Loucy (cell line): ENCODE measurements around the gene MOCS1.

Experiments
- H2AFZ ChIP-seq: fragments of 200-600 bp; sonication (generic); 2 replicates; pipeline ENCODE4 v1.6.0; 2016; ENCODE audit warnings: antibody characterized with exemption, mild to moderate bottlenecking, low read length, moderate library complexity
- H3F3A ChIP-seq: fragments of 200-600 bp; 2 replicates; pipeline ENCODE4 v1.6.0; 2016; ENCODE audit warnings: antibody characterized with exemption, low read depth, mild to moderate bottlenecking
- H3K27me3 ChIP-seq: fragments of 200-600 bp; sonication (generic); 2 replicates; pipeline ENCODE4 v1.6.1; 2014; ENCODE audit warnings: low read length, mild to moderate bottlenecking; ENCODE audit not compliant: insufficient read depth, poor library complexity, severe bottlenecking
- H3K36me3 ChIP-seq: fragments of 200-600 bp; sonication (generic); 2 replicates; pipeline ENCODE4 v1.6.1; 2016; ENCODE audit warnings: low read length; ENCODE audit not compliant: insufficient read depth
- H3K4me1 ChIP-seq: fragments of 200-600 bp; sonication (generic); 2 replicates; pipeline ENCODE4 v1.5.1; 2014; ENCODE audit warnings: low read length, mild to moderate bottlenecking; ENCODE audit not compliant: insufficient read depth, poor library complexity, severe bottlenecking
- H3K4me2 ChIP-seq: fragments of 200-600 bp; sonication (generic); 2 replicates; pipeline ENCODE4 v1.6.0; 2014; ENCODE audit warnings: antibody characterized with exemption, low read length, low read depth, mild to moderate bottlenecking; ENCODE audit not compliant: poor library complexity, severe bottlenecking
- H3K4me3 ChIP-seq: fragments of 200-600 bp; sonication (generic); 2 replicates; pipeline ENCODE4 v1.5.1; 2014; ENCODE audit warnings: low read length, mild to moderate bottlenecking, mixed read lengths; ENCODE audit not compliant: poor library complexity, severe bottlenecking
- H3K79me2 ChIP-seq: fragments of 200-600 bp; sonication (generic); 2 replicates; pipeline ENCODE4 v1.6.1; 2014; ENCODE audit warnings: low read length; ENCODE audit not compliant: insufficient read depth
- H3K9ac ChIP-seq: fragments of 200-600 bp; sonication (generic); 2 replicates; pipeline ENCODE4 v1.6.0; 2014; ENCODE audit warnings: mild to moderate bottlenecking, low read depth, low read length, moderate library complexity; ENCODE audit not compliant: poor library complexity, severe bottlenecking
- H3K9me2 ChIP-seq: fragments of 200-600 bp; sonication (generic); replicated peaks from 2 replicates; pipeline ENCODE4 v1.6.1; 2016; ENCODE audit warnings: low read depth, low read length, mixed read lengths
- H3K9me3 ChIP-seq: fragments of 200-600 bp; sonication (generic); 2 replicates; pipeline ENCODE4 v1.6.1; 2014; ENCODE audit warnings: mild to moderate bottlenecking, antibody characterized with exemption, low read length, low read depth; ENCODE audit not compliant: insufficient read depth
- H4K20me1 ChIP-seq: fragments of 200-600 bp; sonication (generic); 2 replicates; pipeline ENCODE4 v1.6.0; 2014; ENCODE audit warnings: antibody characterized with exemption, low read length, mild to moderate bottlenecking; ENCODE audit not compliant: insufficient read depth, poor library complexity, severe bottlenecking
- EZH2phosphoT487 ChIP-seq: fragments of 200-600 bp; IDR thresholded peaks from 2 replicates; pipeline ENCODE4 v1.6.1; 2018; ENCODE audit warnings: antibody characterized with exemption, mild to moderate bottlenecking, moderate library complexity, borderline replicate concordance
- TF ChIP-seq, protein P1 (sequence below): fragments of 200-600 bp; sonication (generic); conservative IDR thresholded peaks from 2 replicates; pipeline ENCODE4 v1.5.1; 2014; ENCODE audit warnings: mild to moderate bottlenecking, antibody characterized with exemption, low read length

The MOCS1 gene

DNA sequence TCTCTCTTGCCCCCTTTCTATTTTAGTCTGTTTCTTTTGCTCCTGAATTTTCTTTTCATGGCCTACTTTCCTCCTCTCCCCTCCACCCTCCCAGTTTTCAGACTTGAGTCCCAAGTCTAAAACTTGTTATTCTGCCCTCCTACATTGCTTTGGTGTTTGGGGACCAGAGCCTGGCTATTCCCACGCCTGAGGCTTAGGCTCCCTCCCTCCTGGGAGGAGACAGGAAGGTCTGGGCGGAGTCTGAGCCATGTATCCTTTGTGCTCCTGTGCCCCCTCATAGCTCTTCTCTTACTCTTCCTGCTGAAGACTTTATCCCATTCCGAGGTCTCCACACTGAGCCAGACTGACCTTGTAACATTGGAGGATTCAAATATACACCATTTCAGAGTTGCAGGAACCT, 72.6 kb downstream of the MOCS1 start:
- H3K9ac ChIP-seq = no peak overlapping the region
- no peaks in the 10 kb centered on the region for H3K36me3 ChIP-seq
- no peak overlapping the region for H2AFZ ChIP-seq
- H3F3A ChIP-seq = no peaks in the 10 kb centered on the region
- no peak for TF ChIP-seq EZH2phosphoT487
- TF ChIP-seq, protein P1, sequence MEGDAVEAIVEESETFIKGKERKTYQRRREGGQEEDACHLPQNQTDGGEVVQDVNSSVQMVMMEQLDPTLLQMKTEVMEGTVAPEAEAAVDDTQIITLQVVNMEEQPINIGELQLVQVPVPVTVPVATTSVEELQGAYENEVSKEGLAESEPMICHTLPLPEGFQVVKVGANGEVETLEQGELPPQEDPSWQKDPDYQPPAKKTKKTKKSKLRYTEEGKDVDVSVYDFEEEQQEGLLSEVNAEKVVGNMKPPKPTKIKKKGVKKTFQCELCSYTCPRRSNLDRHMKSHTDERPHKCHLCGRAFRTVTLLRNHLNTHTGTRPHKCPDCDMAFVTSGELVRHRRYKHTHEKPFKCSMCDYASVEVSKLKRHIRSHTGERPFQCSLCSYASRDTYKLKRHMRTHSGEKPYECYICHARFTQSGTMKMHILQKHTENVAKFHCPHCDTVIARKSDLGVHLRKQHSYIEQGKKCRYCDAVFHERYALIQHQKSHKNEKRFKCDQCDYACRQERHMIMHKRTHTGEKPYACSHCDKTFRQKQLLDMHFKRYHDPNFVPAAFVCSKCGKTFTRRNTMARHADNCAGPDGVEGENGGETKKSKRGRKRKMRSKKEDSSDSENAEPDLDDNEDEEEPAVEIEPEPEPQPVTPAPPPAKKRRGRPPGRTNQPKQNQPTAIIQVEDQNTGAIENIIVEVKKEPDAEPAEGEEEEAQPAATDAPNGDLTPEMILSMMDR = no peak
- no peaks in the 10 kb centered on the region for H3K4me1 ChIP-seq
- H3K9me3 ChIP-seq = no peaks in the 10 kb centered on the region
- no peak overlapping the region for H3K4me3 ChIP-seq
- H3K27me3 ChIP-seq = no peaks in the 10 kb centered on the region
- H3K4me2 ChIP-seq = no peak overlapping the region
- H4K20me1 ChIP-seq = no peaks in the 10 kb centered on the region
- H3K79me2 ChIP-seq = no peaks in the 10 kb centered on the region
- H3K9me2 ChIP-seq = no peaks in the 10 kb centered on the region

GRCh38 chr6:39859025-39859424, 75.2 kb downstream of the MOCS1 start:
- Histone ChIP-seq H3K9ac (no peak overlapping the region), H3K9me3 (no peaks in the 10 kb centered on the region), H3K4me2 (no peak overlapping the region), H3K36me3 (no peaks in the 10 kb centered on the region), H3K4me1 (no peaks in the 10 kb centered on the region), H4K20me1 (no peaks in the 10 kb centered on the region), H3K27me3 (no peaks in the 10 kb centered on the region), H3K9me2 (no peaks in the 10 kb centered on the region), H3K79me2 (no peaks in the 10 kb centered on the region), H3F3A (no peaks in the 10 kb centered on the region), H2AFZ (no peak overlapping the region), H3K4me3 (no peak overlapping the region)
- no peak for TF ChIP-seq EZH2phosphoT487
- TF ChIP-seq, protein P1 = no peak

DNA sequence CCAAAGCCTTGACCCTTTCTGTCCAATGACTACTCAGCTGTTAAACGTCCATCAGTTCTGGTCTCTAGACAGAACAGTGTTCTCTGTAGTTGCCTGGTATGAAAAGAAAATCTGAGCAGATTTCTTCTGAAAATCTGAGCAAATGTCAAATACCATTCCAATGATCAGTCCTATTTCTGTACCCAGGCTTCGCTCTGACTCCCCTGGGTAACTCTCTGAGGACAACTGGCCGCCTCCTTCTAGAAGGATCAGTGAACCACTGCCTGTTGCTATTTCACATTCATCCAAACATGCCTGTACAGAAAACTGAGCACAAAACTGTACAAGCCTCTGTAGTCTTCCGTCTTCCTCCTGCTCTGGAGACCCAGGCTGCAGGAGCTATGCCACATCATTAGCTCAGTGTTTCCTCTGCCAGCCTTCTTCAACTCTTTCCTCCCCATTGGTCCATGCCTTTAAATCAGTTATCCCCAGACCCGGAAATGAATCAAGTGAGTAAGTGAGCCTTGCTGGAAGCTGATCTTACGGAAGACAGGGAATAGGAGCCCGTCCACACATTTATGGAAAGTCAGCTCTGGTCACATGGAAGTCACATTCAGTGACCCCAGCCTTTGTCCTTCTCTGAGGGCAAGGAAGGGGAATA, 78.8 kb downstream of the MOCS1 start:
- Histone ChIP-seq H3K9ac (no peak overlapping the region), H3K4me2 (no peak overlapping the region), H3K9me2 (no peaks in the 10 kb centered on the region), H3K9me3 (no peaks in the 10 kb centered on the region), H3K4me3 (no peak overlapping the region), H3K27me3 (no peaks in the 10 kb centered on the region), H3F3A (no peaks in the 10 kb centered on the region), H3K4me1 (no peaks in the 10 kb centered on the region), H2AFZ (no peak overlapping the region), H3K79me2 (no peaks in the 10 kb centered on the region), H3K36me3 (no peaks in the 10 kb centered on the region), H4K20me1 (no peaks in the 10 kb centered on the region)
- TF ChIP-seq EZH2phosphoT487 = no peak
- TF ChIP-seq, protein P1 = no peak
